GM21723 (cell line): ENCODE data around the gene TSHZ2.
"Not testable (repeated sequence)": the region's sequence is repeated elsewhere in the genome, so short reads cannot be mapped to it uniquely, and the experiment has no call there.

Experiments
- ATAC-seq: cut with Tn5 transposase; IDR thresholded peaks from one replicate; pipeline ENCODE4 v1.9.1; 2021; ENCODE audit warnings: mild to moderate bottlenecking, moderate library complexity; ENCODE audit not compliant: unreplicated experiment

Gene TSHZ2

GRCh38 chr20:53522026-53522425, 549.9 kb downstream of the TSHZ2 start:
- ATAC-seq, result no peak

GRCh38 chr20:53522696-53523095, 550.5 kb downstream of the TSHZ2 start:
- ATAC-seq, result no peak

GRCh38 chr20:53523615-53524014, 551.5 kb downstream of the TSHZ2 start:
- not testable (repeated sequence) for ATAC-seq

GRCh38 chr20:53524589-53525312, 552.6 kb downstream of the TSHZ2 start:
- no peak for ATAC-seq

- ATAC-seq, result no peak
Measured at GRCh38 chr20:53527196-53527595, 555.0 kb downstream of the TSHZ2 start.

GRCh38 chr20:53529658-53530057, 557.5 kb downstream of the TSHZ2 start:
- no peak for ATAC-seq

- no peak for ATAC-seq
Measured at GRCh38 chr20:53530440-53530839, 558.3 kb downstream of the TSHZ2 start.

GRCh38 chr20:53532654-53533312, 560.6 kb downstream of the TSHZ2 start:
- ATAC-seq, result not testable (repeated sequence)

- ATAC-seq, result no peak
Measured at GRCh38 chr20:53533500-53533899, 561.3 kb downstream of the TSHZ2 start.

GRCh38 chr20:53534037-53534436, 561.9 kb downstream of the TSHZ2 start:
- ATAC-seq, result no peak

- ATAC-seq, result no peak
Measured at GRCh38 chr20:53535878-53536277, 563.7 kb downstream of the TSHZ2 start.

GRCh38 chr20:53536382-53536781, 564.2 kb downstream of the TSHZ2 start:
- not testable (repeated sequence) for ATAC-seq

GRCh38 chr20:53539516-53539915, 567.4 kb downstream of the TSHZ2 start:
- ATAC-seq, result no peak
